CD14-positive monocyte (primary cell): ENCODE data around the gene ZC3H10. TPM values are rescaled to one million over a fixed set of nuclear protein-coding genes. Genes with fewer than 3 reads are reported as not detected.

Experiments
- DNase-seq, 3 donors: peaks; one replicate each; pipeline ENCODE4 v3.0.0-alpha.2; 2011 to 2022
- H2AFZ ChIP-seq: 2 replicates; pipeline ENCODE4 v1.6.0; 2012; ENCODE audit warnings: mild to moderate bottlenecking, low read depth, low read length, inconsistent platforms; ENCODE audit not compliant: insufficient read depth, poor library complexity, severe bottlenecking
- H3K27ac ChIP-seq, 2 donors: 1 replicate in 1 of 2; 2 replicates in 1 of 2; pipeline ENCODE4 v1.5.1; 2012 to 2013; ENCODE audit warnings: low read length in 2 of 2, control low read depth in 1 of 2, inconsistent platforms in 1 of 2, low read depth in 1 of 2, mild to moderate bottlenecking in 1 of 2
- H3K27me3 ChIP-seq, 2 donors: one replicate each; pipeline versions ENCODE4 v1.6.0 to v1.6.1; 2011 to 2013; ENCODE audit warnings: low read length in 2 of 2; ENCODE audit not compliant: control insufficient read depth in 2 of 2, insufficient read depth in 2 of 2
- H3K36me3 ChIP-seq, 2 donors: replicated peaks in 1 of 2; 1 replicate in 1 of 2; 2 replicates in 1 of 2; pipeline versions ENCODE4 v1.5.1 to v1.6.1; 2012 to 2013; ENCODE audit warnings: low read length in 2 of 2, control low read depth in 1 of 2, inconsistent platforms in 1 of 2, mild to moderate bottlenecking in 1 of 2; ENCODE audit not compliant: insufficient read depth in 2 of 2, control insufficient read depth in 1 of 2
- H3K4me1 ChIP-seq, 2 donors: 1 replicate in 1 of 2; 2 replicates in 1 of 2; pipeline versions ENCODE4 v1.5.1 to v1.6.1; 2012 to 2013; ENCODE audit warnings: low read length in 2 of 2, control low read depth in 1 of 2, inconsistent platforms in 1 of 2, mild to moderate bottlenecking in 1 of 2, moderate library complexity in 1 of 2; ENCODE audit not compliant: insufficient read depth in 2 of 2, control insufficient read depth in 1 of 2
- H3K4me2 ChIP-seq: replicated peaks from 2 replicates; pipeline ENCODE3; 2012; ENCODE audit warnings: low read length, moderate library complexity, mild to moderate bottlenecking; ENCODE audit not compliant: poor library complexity, severe bottlenecking; ENCODE audit errors: extremely low read depth
- H3K4me3 ChIP-seq, 3 experiments: fragments of 200-600 bp in 1 of 3; sonication (generic) in 1 of 3; replicated peaks in 1 of 3; 1 replicate in 2 of 3; 2 replicates in 1 of 3; pipeline ENCODE4 v1.5.1; 2011 to 2013; ENCODE audit warnings: low read length in 3 of 3, mild to moderate bottlenecking in 3 of 3, control low read depth in 2 of 3, low read depth in 2 of 3, inconsistent platforms in 1 of 3, moderate library complexity in 1 of 3
- H3K79me2 ChIP-seq: 2 replicates; pipeline ENCODE4 v1.6.0; 2012; ENCODE audit warnings: mild to moderate bottlenecking, control low read depth, inconsistent platforms, low read length, moderate library complexity; ENCODE audit not compliant: insufficient read depth
- H3K9ac ChIP-seq: 2 replicates; pipeline ENCODE4 v1.6.0; 2017; ENCODE audit warnings: low read length, mild to moderate bottlenecking; ENCODE audit not compliant: insufficient read depth, poor library complexity, severe bottlenecking
- H3K9me3 ChIP-seq, 2 donors: replicated peaks in 1 of 2; 1 replicate in 1 of 2; 2 replicates in 1 of 2; pipeline versions ENCODE4 v1.5.1 to v1.6.1; 2012 to 2013; ENCODE audit warnings: low read length in 2 of 2, control low read depth in 1 of 2; ENCODE audit not compliant: control insufficient read depth in 1 of 2, insufficient read depth in 1 of 2
- H4K20me1 ChIP-seq: 2 replicates; pipeline ENCODE4 v1.6.0; 2012; ENCODE audit warnings: mild to moderate bottlenecking, low read length, control low read depth, moderate library complexity; ENCODE audit not compliant: insufficient read depth
- H3K27ac Mint-ChIP-seq, 7 donors: one replicate each; pipeline ENCODE4 v1.8.0; 2020; ENCODE audit warnings: mild to moderate bottlenecking in 7 of 7, mixed read lengths in 7 of 7, moderate library complexity in 6 of 7, inconsistent platforms in 2 of 7
- H3K27me3 Mint-ChIP-seq, 3 donors: one replicate each; pipeline ENCODE4 v1.8.0; 2021 to 2022; ENCODE audit warnings: low read depth in 3 of 3, mild to moderate bottlenecking in 3 of 3, mixed read lengths in 3 of 3, moderate library complexity in 3 of 3, inconsistent platforms in 1 of 3
- H3K36me3 Mint-ChIP-seq, 2 donors: one replicate each; pipeline ENCODE4 v1.8.0; 2020; ENCODE audit warnings: mixed read lengths in 2 of 2, inconsistent platforms in 1 of 2, mild to moderate bottlenecking in 1 of 2
- H3K4me1 Mint-ChIP-seq: one replicate; pipeline ENCODE4 v1.8.0; 2020; ENCODE audit warnings: mild to moderate bottlenecking, mixed read lengths
- H3K4me3 Mint-ChIP-seq, 2 donors: one replicate each; pipeline ENCODE4 v1.8.0; 2020; ENCODE audit warnings: mild to moderate bottlenecking in 2 of 2, mixed read lengths in 2 of 2, moderate library complexity in 1 of 2
- H3K9me3 Mint-ChIP-seq, 7 donors: one replicate each; pipeline ENCODE4 v1.8.0; 2020 to 2022; ENCODE audit warnings: mixed read lengths in 7 of 7, mild to moderate bottlenecking in 6 of 7, moderate library complexity in 6 of 7, inconsistent platforms in 2 of 7
- WGBS: methylation state at CpG from one replicate; pipeline ENCODE4 v1.1.5; 2013; ENCODE audit warnings: missing lambda C conversion rate; ENCODE audit not compliant: insufficient coverage; 5-methylcytosine and 5-hydroxymethylcytosine counted together
- intact Hi-C, 2 donors: fragments of 100-400 bp; cut with micrococcal nuclease; formaldehyde crosslinking; loops; one replicate each; pipeline versions ENCODE4 v1.15.0 to v1.15.1; 2023
- polyA plus RNA-seq, 3 donors: library from polyadenylated mRNA; depleted of rRNA in 1 of 3; unstranded in 2 of 3; stranded (reverse) in 1 of 3; fragments of 300-500 nt in 2 of 3; fragments of >200 nt in 1 of 3; fragmentation: Illumina TruSeq in 2 of 3; gene quantifications; 1 replicate in 2 of 3; 2 replicates in 1 of 3; pipeline ENCODE4 v1.2.3, GENCODE V29; 2012 to 2021
- TF ChIP-seq, protein P1 (sequence below): fragments of 200-600 bp; IDR thresholded peaks from one replicate; pipeline ENCODE4 v1.8.0; 2022; ENCODE audit warnings: antibody characterized with exemption, mild to moderate bottlenecking

The ZC3H10 gene
- polyA plus RNA-seq, 3 donors: 1.7 to 3.1 (median 1.8) TPM

GRCh38 chr12:56101045-56101444, 17.0 kb upstream of the ZC3H10 start:
- 72% methylated on average over 4 of the region's 14 CpGs for WGBS
- peaks cover 0 to 1% (median 0%) of the 10 kb centered on the region in 7 donors for H3K9me3 Mint-ChIP-seq
- no peak overlapping the region for H3K27ac Mint-ChIP-seq
- peaks cover 19 to 22% of the 10 kb centered on the region in 2 donors for H3K4me1 ChIP-seq
- H3K36me3 Mint-ChIP-seq: no peaks in the 10 kb centered on the region
- H3K4me2 ChIP-seq: no peak overlapping the region
- peaks cover 20% of the 10 kb centered on the region for H3K4me1 Mint-ChIP-seq
- H3K27me3 Mint-ChIP-seq: peaks cover 10 to 23% (median 15%) of the 10 kb centered on the region in 3 donors
- no peak overlapping the region for H3K4me3 Mint-ChIP-seq
- H4K20me1 ChIP-seq: peaks cover 5% of the 10 kb centered on the region
- TF ChIP-seq, protein P1, sequence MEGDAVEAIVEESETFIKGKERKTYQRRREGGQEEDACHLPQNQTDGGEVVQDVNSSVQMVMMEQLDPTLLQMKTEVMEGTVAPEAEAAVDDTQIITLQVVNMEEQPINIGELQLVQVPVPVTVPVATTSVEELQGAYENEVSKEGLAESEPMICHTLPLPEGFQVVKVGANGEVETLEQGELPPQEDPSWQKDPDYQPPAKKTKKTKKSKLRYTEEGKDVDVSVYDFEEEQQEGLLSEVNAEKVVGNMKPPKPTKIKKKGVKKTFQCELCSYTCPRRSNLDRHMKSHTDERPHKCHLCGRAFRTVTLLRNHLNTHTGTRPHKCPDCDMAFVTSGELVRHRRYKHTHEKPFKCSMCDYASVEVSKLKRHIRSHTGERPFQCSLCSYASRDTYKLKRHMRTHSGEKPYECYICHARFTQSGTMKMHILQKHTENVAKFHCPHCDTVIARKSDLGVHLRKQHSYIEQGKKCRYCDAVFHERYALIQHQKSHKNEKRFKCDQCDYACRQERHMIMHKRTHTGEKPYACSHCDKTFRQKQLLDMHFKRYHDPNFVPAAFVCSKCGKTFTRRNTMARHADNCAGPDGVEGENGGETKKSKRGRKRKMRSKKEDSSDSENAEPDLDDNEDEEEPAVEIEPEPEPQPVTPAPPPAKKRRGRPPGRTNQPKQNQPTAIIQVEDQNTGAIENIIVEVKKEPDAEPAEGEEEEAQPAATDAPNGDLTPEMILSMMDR: no peak
- no peak overlapping the region for H2AFZ ChIP-seq
- intact Hi-C loops: loop anchor here in 1 of 2 donors (5.0 to 10.0 kb wide), 2 partner anchors 59 to 106 kb away; partner anchors contain the start of genes RPS26 and SUOX
- no peak overlapping the region for H3K9ac ChIP-seq
- no peaks in the 10 kb centered on the region for H3K36me3 ChIP-seq
- no peak overlapping the region for H3K4me3 ChIP-seq
- peaks cover 17% of the 10 kb centered on the region for H3K79me2 ChIP-seq
- H3K27ac ChIP-seq: no peak overlapping the region
- H3K27me3 ChIP-seq: peaks cover 0 to 3% of the 10 kb centered on the region in 2 donors
- DNase-seq: no peak
- H3K9me3 ChIP-seq: no peaks in the 10 kb centered on the region

DNA sequence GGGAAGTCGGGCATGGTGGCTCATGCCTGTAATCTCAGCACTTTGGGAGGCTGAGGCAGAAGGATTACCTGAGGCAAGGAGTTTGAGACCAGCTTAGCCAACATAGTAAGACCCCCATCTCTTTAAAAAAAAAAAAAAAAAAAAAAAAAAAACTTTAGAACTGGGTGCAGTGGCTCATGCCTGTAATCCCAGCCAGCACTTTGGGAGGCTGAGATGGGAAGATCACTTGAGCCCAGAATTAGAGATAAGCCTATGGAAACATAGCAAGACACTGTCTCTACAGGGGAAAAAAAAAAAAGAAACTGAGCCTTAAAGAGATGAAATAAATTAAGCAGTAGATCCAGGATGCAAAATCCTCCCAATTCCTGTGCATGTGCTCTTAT, 15.4 kb upstream of the ZC3H10 start:
- H3K36me3 ChIP-seq: peaks cover 10 to 14% of the 10 kb centered on the region in 2 donors
- no peaks in the 10 kb centered on the region for H3K27me3 ChIP-seq
- H3K27me3 Mint-ChIP-seq: peaks cover 4 to 10% (median 5%) of the 10 kb centered on the region in 3 donors
- H2AFZ ChIP-seq: no peak overlapping the region
- no peak overlapping the region for H3K27ac Mint-ChIP-seq
- no CpG with 5 or more reads among the region's 1 CpG for WGBS
- DNase-seq: no peak
- peaks cover 8% of the 10 kb centered on the region for H4K20me1 ChIP-seq
- H3K4me1 Mint-ChIP-seq: peaks cover 23% of the 10 kb centered on the region
- H3K4me2 ChIP-seq: no peak overlapping the region
- peaks cover 19 to 23% of the 10 kb centered on the region in 2 donors for H3K4me1 ChIP-seq
- no peak overlapping the region for H3K4me3 ChIP-seq
- H3K27ac ChIP-seq: no peak overlapping the region
- TF ChIP-seq, protein P1: no peak
- no peak overlapping the region for H3K9ac ChIP-seq
- H3K9me3 ChIP-seq: no peaks in the 10 kb centered on the region
- H3K36me3 Mint-ChIP-seq: peaks cover 11 to 14% of the 10 kb centered on the region in 2 donors
- peaks cover 0 to 1% (median 0%) of the 10 kb centered on the region in 7 donors for H3K9me3 Mint-ChIP-seq
- no peak overlapping the region for H3K4me3 Mint-ChIP-seq
- H3K79me2 ChIP-seq: peaks cover 33% of the 10 kb centered on the region
- intact Hi-C loops: loop anchor here in 1 of 2 donors (5.0 to 10.0 kb wide), 2 partner anchors 60 to 108 kb away; partner anchors contain the start of genes RPS26 and SUOX
